Activated T-helper 1 cell treated with anti-CD3 and anti-CD28 coated beads, Interleukin-12 subunit alpha, Interleukin-12 subunit beta, Interleukin-2, Interleukin-4 antibody, amounts not matched to agents 30 ng/mL and 10 ng/mL and 1 ng/mL, durations not matched to agents 14 hours and 24 hours and 36 hours (primary cell): ENCODE measurements around the gene IGSF21. TPM values are rescaled to one million over a fixed set of nuclear protein-coding genes. Genes with fewer than 3 reads are reported as not detected.

Source experiments
- DNase-seq: peaks from one replicate; pipeline ENCODE4 v3.0.0; 2021; ENCODE audit warnings: low spot score
- H3K27ac Mint-ChIP-seq: one replicate; pipeline ENCODE4 v1.8.0; 2021; ENCODE audit warnings: mild to moderate bottlenecking, mixed read lengths
- H3K27me3 Mint-ChIP-seq: one replicate; pipeline ENCODE4 v1.8.0; 2022; ENCODE audit warnings: mild to moderate bottlenecking, moderate library complexity, mixed read lengths; ENCODE audit not compliant: insufficient read depth
- H3K36me3 Mint-ChIP-seq: one replicate; pipeline ENCODE4 v1.8.0; 2021; ENCODE audit warnings: low read depth, mixed read lengths
- H3K4me1 Mint-ChIP-seq: one replicate; pipeline ENCODE4 v1.8.0; 2021; ENCODE audit warnings: low read depth, mixed read lengths
- H3K4me3 Mint-ChIP-seq: one replicate; pipeline ENCODE4 v1.8.0; 2021; ENCODE audit warnings: mild to moderate bottlenecking, moderate library complexity, mixed read lengths
- H3K9me3 Mint-ChIP-seq: one replicate; pipeline ENCODE4 v1.8.0; 2021; ENCODE audit warnings: mixed read lengths
- intact Hi-C: fragments of 100-400 bp; cut with micrococcal nuclease; formaldehyde crosslinking; loops from one replicate; pipeline ENCODE4 v1.15.1; 2024
- total RNA-seq: library from RNA; stranded (reverse); gene quantifications from 2 replicates; pipeline ENCODE4 v1.2.3, GENCODE V29; 2022

The IGSF21 gene
- total RNA-seq, 1 donor from 2014 or later = not detected

GRCh38 chr1:18132711-18133541 lies 25.3 kb downstream of the IGSF21 start:
- intact Hi-C loops = no loop called here
- Mint-ChIP-seq H3K4me1 (no peaks in the 10 kb centered on the region), H3K27me3 (peaks cover 2% of the 10 kb centered on the region), H3K9me3 (no peaks in the 10 kb centered on the region), H3K4me3 (no peak overlapping the region), H3K36me3 (no peaks in the 10 kb centered on the region), H3K27ac (no peak overlapping the region)
- no peak for DNase-seq

- H3K36me3 Mint-ChIP-seq = no peaks in the 10 kb centered on the region
- H3K4me1 Mint-ChIP-seq = no peaks in the 10 kb centered on the region
- intact Hi-C loops = no loop called here
- no peak overlapping the region for H3K27ac Mint-ChIP-seq
- no peak overlapping the region for H3K4me3 Mint-ChIP-seq
- DNase-seq = no peak
- H3K27me3 Mint-ChIP-seq = peaks cover 2% of the 10 kb centered on the region
- no peaks in the 10 kb centered on the region for H3K9me3 Mint-ChIP-seq
Observed at GRCh38 chr1:18134324-18135046, 26.9 kb downstream of the IGSF21 start.

GRCh38 chr1:18137759-18138345 lies 30.3 kb downstream of the IGSF21 start:
- Mint-ChIP-seq H3K36me3 (no peaks in the 10 kb centered on the region), H3K27ac (no peak overlapping the region), H3K9me3 (no peaks in the 10 kb centered on the region), H3K4me3 (no peak overlapping the region), H3K4me1 (no peaks in the 10 kb centered on the region), H3K27me3 (peaks cover 4% of the 10 kb centered on the region)
- intact Hi-C loops = no loop called here
- no peak for DNase-seq

GRCh38 chr1:18139198-18139981 lies 31.8 kb downstream of the IGSF21 start:
- DNase-seq = no peak
- intact Hi-C loops = no loop called here
- H3K9me3 Mint-ChIP-seq = no peaks in the 10 kb centered on the region
- H3K4me3 Mint-ChIP-seq = no peak overlapping the region
- H3K4me1 Mint-ChIP-seq = no peaks in the 10 kb centered on the region
- no peak overlapping the region for H3K27ac Mint-ChIP-seq
- H3K36me3 Mint-ChIP-seq = no peaks in the 10 kb centered on the region
- peaks cover 2% of the 10 kb centered on the region for H3K27me3 Mint-ChIP-seq

GRCh38 chr1:18140411-18140810 lies 32.8 kb downstream of the IGSF21 start:
- no peak for DNase-seq
- intact Hi-C loops = no loop called here
- no peak overlapping the region for H3K27ac Mint-ChIP-seq
- no peak overlapping the region for H3K4me3 Mint-ChIP-seq
- peaks cover 2% of the 10 kb centered on the region for H3K27me3 Mint-ChIP-seq
- H3K4me1 Mint-ChIP-seq = no peaks in the 10 kb centered on the region
- H3K36me3 Mint-ChIP-seq = no peaks in the 10 kb centered on the region
- no peaks in the 10 kb centered on the region for H3K9me3 Mint-ChIP-seq

- no peak overlapping the region for H3K27ac Mint-ChIP-seq
- DNase-seq = no peak
- H3K4me3 Mint-ChIP-seq = no peak overlapping the region
- H3K4me1 Mint-ChIP-seq = no peaks in the 10 kb centered on the region
- no peaks in the 10 kb centered on the region for H3K9me3 Mint-ChIP-seq
- no peaks in the 10 kb centered on the region for H3K36me3 Mint-ChIP-seq
- intact Hi-C loops = no loop called here
- H3K27me3 Mint-ChIP-seq = peaks cover 2% of the 10 kb centered on the region
Observed at GRCh38 chr1:18141661-18142060, 34.1 kb downstream of the IGSF21 start.

- Mint-ChIP-seq H3K9me3 (no peaks in the 10 kb centered on the region), H3K27ac (no peak overlapping the region), H3K27me3 (peaks cover 2% of the 10 kb centered on the region), H3K4me1 (no peaks in the 10 kb centered on the region), H3K4me3 (no peak overlapping the region), H3K36me3 (no peaks in the 10 kb centered on the region)
- intact Hi-C loops = no loop called here
- DNase-seq = no peak
Observed at GRCh38 chr1:18142471-18142870, 34.9 kb downstream of the IGSF21 start.

- intact Hi-C loops = no loop called here
- H3K36me3 Mint-ChIP-seq = no peaks in the 10 kb centered on the region
- no peak overlapping the region for H3K27ac Mint-ChIP-seq
- no peak overlapping the region for H3K4me3 Mint-ChIP-seq
- H3K9me3 Mint-ChIP-seq = no peaks in the 10 kb centered on the region
- H3K4me1 Mint-ChIP-seq = no peaks in the 10 kb centered on the region
- no peak for DNase-seq
- H3K27me3 Mint-ChIP-seq = peaks cover 2% of the 10 kb centered on the region
Observed at GRCh38 chr1:18142969-18143368, 35.4 kb downstream of the IGSF21 start.

- no peak for DNase-seq
Observed at GRCh38 chr1:18144062-18144461, 36.5 kb downstream of the IGSF21 start.

GRCh38 chr1:18144916-18145647 lies 37.5 kb downstream of the IGSF21 start:
- Mint-ChIP-seq H3K4me3 (no peak overlapping the region), H3K9me3 (no peaks in the 10 kb centered on the region), H3K36me3 (no peaks in the 10 kb centered on the region), H3K27me3 (peaks cover 2% of the 10 kb centered on the region), H3K27ac (no peak overlapping the region), H3K4me1 (no peaks in the 10 kb centered on the region)
- intact Hi-C loops = no loop called here
- DNase-seq = no peak

More at GRCh38 chr1:18144062-18144461, 36.5 kb downstream of the IGSF21 start:
- Mint-ChIP-seq H3K27ac (no peak overlapping the region), H3K9me3 (no peaks in the 10 kb centered on the region), H3K4me1 (no peaks in the 10 kb centered on the region), H3K36me3 (no peaks in the 10 kb centered on the region), H3K4me3 (no peak overlapping the region), H3K27me3 (peaks cover 2% of the 10 kb centered on the region)
- intact Hi-C loops = no loop called here

- H3K36me3 Mint-ChIP-seq = no peaks in the 10 kb centered on the region
- intact Hi-C loops = no loop called here
- H3K27me3 Mint-ChIP-seq = peaks cover 2% of the 10 kb centered on the region
- no peak for DNase-seq
- H3K4me3 Mint-ChIP-seq = no peak overlapping the region
- no peak overlapping the region for H3K27ac Mint-ChIP-seq
- no peaks in the 10 kb centered on the region for H3K9me3 Mint-ChIP-seq
- H3K4me1 Mint-ChIP-seq = no peaks in the 10 kb centered on the region
Observed at GRCh38 chr1:18145851-18146618, 38.4 kb downstream of the IGSF21 start.

GRCh38 chr1:18146886-18147285 lies 39.3 kb downstream of the IGSF21 start:
- Mint-ChIP-seq H3K4me1 (no peaks in the 10 kb centered on the region), H3K27me3 (no peaks in the 10 kb centered on the region)
- intact Hi-C loops = no loop called here

More at GRCh38 chr1:18146886-18147285, 39.3 kb downstream of the IGSF21 start:
- DNase-seq = no peak
- Mint-ChIP-seq H3K36me3 (no peaks in the 10 kb centered on the region), H3K9me3 (no peaks in the 10 kb centered on the region), H3K4me3 (no peak overlapping the region), H3K27ac (no peak overlapping the region)
